Pons (tissue), 1 donor: ENCODE measurements around the gene DMBT1.

Source experiments
- DNase-seq: peaks from one replicate; pipeline ENCODE4 v3.0.0-alpha.2; 2016; ENCODE audit warnings: low spot score

Gene DMBT1

GRCh38 chr10:122671355-122671754 is 110.8 kb downstream of the DMBT1 start:
- DNase-seq = no peak

- no peak for DNase-seq
Observed at GRCh38 chr10:122672655-122673054, 112.1 kb downstream of the DMBT1 start.

GRCh38 chr10:122673269-122673668 is 112.7 kb downstream of the DMBT1 start:
- DNase-seq = no peak

- no peak for DNase-seq
Observed at GRCh38 chr10:122673731-122674130, 113.2 kb downstream of the DMBT1 start.

GRCh38 chr10:122674781-122675180 is 114.2 kb downstream of the DMBT1 start:
- DNase-seq = no peak

- no peak for DNase-seq
Observed at GRCh38 chr10:122675278-122675677, 114.7 kb downstream of the DMBT1 start.

- no peak for DNase-seq
Observed at GRCh38 chr10:122678266-122678665, 117.7 kb downstream of the DMBT1 start.

- no peak for DNase-seq
Observed at GRCh38 chr10:122682522-122682921, 122.0 kb downstream of the DMBT1 start.

- peak; percentile 79 for DNase-seq
Observed at GRCh38 chr10:122688293-122688989, 127.9 kb downstream of the DMBT1 start.

GRCh38 chr10:122689146-122689820 is 128.7 kb downstream of the DMBT1 start:
- DNase-seq = no peak

GRCh38 chr10:122692744-122693143 is 132.2 kb downstream of the DMBT1 start:
- DNase-seq = no peak
